Measurements from ENCODE around the gene HMCN1. TPM values are rescaled to one million over a fixed set of nuclear protein-coding genes. Genes with fewer than 3 reads are reported as not detected.

The HMCN1 gene
- total RNA-seq, 4 donors from 2014 or later: 53.0 to 87.9 (median 76.8) TPM

DNA sequence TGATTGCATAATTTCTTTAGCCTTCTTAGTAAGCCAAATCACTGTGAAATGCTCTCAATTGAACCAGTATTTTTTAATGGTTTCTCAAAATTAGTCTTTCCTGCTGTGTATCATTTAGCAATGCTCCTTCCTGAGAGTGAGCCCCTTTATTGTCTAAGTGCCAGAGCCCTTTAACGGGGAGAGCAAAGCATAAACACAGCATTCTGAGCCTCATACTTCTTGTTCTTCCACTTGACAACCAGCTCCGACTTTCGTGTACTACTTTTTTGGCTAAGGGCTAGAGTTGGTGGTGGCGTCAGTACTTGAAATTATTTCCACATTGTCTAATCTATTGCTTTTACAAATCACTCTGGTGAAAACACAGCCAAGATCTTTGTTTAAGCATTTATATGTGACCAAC is 341.8 kb downstream of the HMCN1 start:
- DNase-seq (ENCODE audit: extremely low spot score): no peak
- 35% methylated on average over 4 of the region's 4 CpGs for WGBS
- Histone ChIP-seq H3K27me3 (no peaks in the 10 kb centered on the region), H3K9me3 (no peaks in the 10 kb centered on the region), H3K36me3 (peaks cover 0 to 22% (median 5%) of the 10 kb centered on the region in 4 donors), H3K4me1 (peaks cover 0 to 6% (median 2%) of the 10 kb centered on the region in 4 donors), H3K4me3 (no peak overlapping the region), H3K27ac (replicated peaks in 1 of 4) (peak overlapping the region; percentile 20 to 27 (median 24))
- intact Hi-C loops (cut with DNase I): no loop called here
- no peak for TF ChIP-seq EP300 (IDR thresholded peaks at IDR 0.05)
- no peak for TF ChIP-seq POLR2A (IDR thresholded peaks at IDR 0.05; ENCODE audit: low read depth)
- TF ChIP-seq, protein P1, sequence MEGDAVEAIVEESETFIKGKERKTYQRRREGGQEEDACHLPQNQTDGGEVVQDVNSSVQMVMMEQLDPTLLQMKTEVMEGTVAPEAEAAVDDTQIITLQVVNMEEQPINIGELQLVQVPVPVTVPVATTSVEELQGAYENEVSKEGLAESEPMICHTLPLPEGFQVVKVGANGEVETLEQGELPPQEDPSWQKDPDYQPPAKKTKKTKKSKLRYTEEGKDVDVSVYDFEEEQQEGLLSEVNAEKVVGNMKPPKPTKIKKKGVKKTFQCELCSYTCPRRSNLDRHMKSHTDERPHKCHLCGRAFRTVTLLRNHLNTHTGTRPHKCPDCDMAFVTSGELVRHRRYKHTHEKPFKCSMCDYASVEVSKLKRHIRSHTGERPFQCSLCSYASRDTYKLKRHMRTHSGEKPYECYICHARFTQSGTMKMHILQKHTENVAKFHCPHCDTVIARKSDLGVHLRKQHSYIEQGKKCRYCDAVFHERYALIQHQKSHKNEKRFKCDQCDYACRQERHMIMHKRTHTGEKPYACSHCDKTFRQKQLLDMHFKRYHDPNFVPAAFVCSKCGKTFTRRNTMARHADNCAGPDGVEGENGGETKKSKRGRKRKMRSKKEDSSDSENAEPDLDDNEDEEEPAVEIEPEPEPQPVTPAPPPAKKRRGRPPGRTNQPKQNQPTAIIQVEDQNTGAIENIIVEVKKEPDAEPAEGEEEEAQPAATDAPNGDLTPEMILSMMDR (IDR thresholded peaks at IDR 0.05): no peak
- no peak for TF ChIP-seq POLR2AphosphoS5 (IDR thresholded peaks at IDR 0.05)

GRCh38 chr1:186078245-186078644 is 344.1 kb downstream of the HMCN1 start:
- TF ChIP-seq, protein P1 (IDR thresholded peaks at IDR 0.05): no peak
- TF ChIP-seq POLR2A (IDR thresholded peaks at IDR 0.05; ENCODE audit: low read depth): no peak
- no peak for TF ChIP-seq POLR2AphosphoS5 (IDR thresholded peaks at IDR 0.05)
- TF ChIP-seq EP300 (IDR thresholded peaks at IDR 0.05): no peak
- Histone ChIP-seq H3K27me3 (no peaks in the 10 kb centered on the region), H3K36me3 (peaks cover 0 to 14% (median 5%) of the 10 kb centered on the region in 4 donors), H3K27ac (replicated peaks in 1 of 4) (no peak overlapping the region), H3K9me3 (no peaks in the 10 kb centered on the region), H3K4me1 (peaks cover 0 to 14% (median 9%) of the 10 kb centered on the region in 4 donors), H3K4me3 (no peak overlapping the region)
- DNase-seq (ENCODE audit: extremely low spot score): no peak
- WGBS: 90% methylated on average over 2 of the region's 2 CpGs
- intact Hi-C loops (cut with DNase I): no loop called here

GRCh38 chr1:186079084-186079684 is 345.0 kb downstream of the HMCN1 start:
- DNase-seq (ENCODE audit: extremely low spot score): no peak
- H3K27ac ChIP-seq (replicated peaks in 1 of 4): no peak overlapping the region

DNA sequence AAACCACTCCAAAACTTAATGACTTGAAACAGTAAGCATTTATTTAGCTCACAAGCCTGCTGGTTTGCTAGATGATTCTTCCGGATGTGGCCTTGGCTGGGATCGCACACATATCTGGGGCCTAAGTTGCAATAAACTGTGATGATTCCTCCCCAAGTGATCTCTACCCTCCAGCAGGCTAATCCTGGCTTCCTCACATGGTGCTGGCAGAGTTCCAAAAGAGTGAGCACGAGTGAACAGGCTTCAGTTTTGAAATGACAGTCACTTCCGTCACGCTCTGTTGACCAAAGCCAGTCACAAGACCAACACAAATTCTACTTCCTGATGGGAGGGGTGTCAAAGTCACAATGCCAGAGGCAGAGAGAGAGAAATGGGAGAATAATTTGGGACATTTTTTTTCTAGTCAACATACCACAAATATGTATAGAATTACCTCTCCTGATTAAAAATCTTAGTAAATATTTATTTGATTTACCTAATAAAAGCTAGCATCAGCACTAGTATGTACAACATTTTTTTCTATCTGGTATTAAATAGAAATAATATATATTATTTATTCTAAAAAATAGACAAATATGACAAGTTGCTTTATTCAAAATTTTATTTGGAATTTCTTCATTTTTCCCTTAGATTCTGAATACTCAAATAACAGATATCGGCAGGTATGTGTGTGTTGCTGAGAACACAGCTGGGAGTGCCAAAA is 348.2 kb downstream of the HMCN1 start:
- 61% methylated on average over 6 of the region's 6 CpGs for whole genome bisulfite sequencing
- H3K27ac ChIP-seq (replicated peaks in 1 of 4): no peak overlapping the region
- no peak overlapping the region for H3K4me3 ChIP-seq
- peaks cover 0 to 33% (median 13%) of the 10 kb centered on the region in 4 donors for H3K36me3 ChIP-seq
- intact Hi-C loops (cut with DNase I): loop anchor here (2.0 kb wide), 1 partner anchor 20 kb away; no protein-coding TSS in a partner anchor
- TF ChIP-seq, protein P1 (IDR thresholded peaks at IDR 0.05): no peak
- no peak for TF ChIP-seq POLR2A (IDR thresholded peaks at IDR 0.05; ENCODE audit: low read depth)
- peak in 1 of 2 donors; percentile 49 for TF ChIP-seq POLR2AphosphoS5 (IDR thresholded peaks at IDR 0.05)
- no peak for TF ChIP-seq EP300 (IDR thresholded peaks at IDR 0.05)
- DNase-seq (ENCODE audit: extremely low spot score): peak; percentile 93
- H3K27me3 ChIP-seq: no peaks in the 10 kb centered on the region
- H3K9me3 ChIP-seq: no peaks in the 10 kb centered on the region
- H3K4me1 ChIP-seq: peaks cover 0 to 8% (median 7%) of the 10 kb centered on the region in 4 donors

More at GRCh38 chr1:186079084-186079684, 345.0 kb downstream of the HMCN1 start:
- Histone ChIP-seq H3K9me3 (no peaks in the 10 kb centered on the region), H3K36me3 (peaks cover 0 to 14% (median 5%) of the 10 kb centered on the region in 4 donors), H3K4me3 (no peak overlapping the region), H3K27me3 (no peaks in the 10 kb centered on the region), H3K4me1 (peaks cover 0 to 14% (median 9%) of the 10 kb centered on the region in 4 donors)
- WGBS: 94% methylated on average over 7 of the region's 7 CpGs
- TF ChIP-seq, protein P1 (IDR thresholded peaks at IDR 0.05): no peak
- no peak for TF ChIP-seq POLR2A (IDR thresholded peaks at IDR 0.05; ENCODE audit: low read depth)
- TF ChIP-seq POLR2AphosphoS5 (IDR thresholded peaks at IDR 0.05): no peak
- no peak for TF ChIP-seq EP300 (IDR thresholded peaks at IDR 0.05)
- intact Hi-C loops (cut with DNase I): no loop called here

All from esophagus muscularis mucosa (tissue), 4 donors.